Measurements from ENCODE around the gene SFT2D2. TPM values are rescaled to one million over a fixed set of nuclear protein-coding genes. Genes with fewer than 3 reads are reported as not detected.

Gene SFT2D2
- total and polyA plus RNA-seq, 4 donors: 5.9 to 70.3 (median 33.0) TPM

DNA sequence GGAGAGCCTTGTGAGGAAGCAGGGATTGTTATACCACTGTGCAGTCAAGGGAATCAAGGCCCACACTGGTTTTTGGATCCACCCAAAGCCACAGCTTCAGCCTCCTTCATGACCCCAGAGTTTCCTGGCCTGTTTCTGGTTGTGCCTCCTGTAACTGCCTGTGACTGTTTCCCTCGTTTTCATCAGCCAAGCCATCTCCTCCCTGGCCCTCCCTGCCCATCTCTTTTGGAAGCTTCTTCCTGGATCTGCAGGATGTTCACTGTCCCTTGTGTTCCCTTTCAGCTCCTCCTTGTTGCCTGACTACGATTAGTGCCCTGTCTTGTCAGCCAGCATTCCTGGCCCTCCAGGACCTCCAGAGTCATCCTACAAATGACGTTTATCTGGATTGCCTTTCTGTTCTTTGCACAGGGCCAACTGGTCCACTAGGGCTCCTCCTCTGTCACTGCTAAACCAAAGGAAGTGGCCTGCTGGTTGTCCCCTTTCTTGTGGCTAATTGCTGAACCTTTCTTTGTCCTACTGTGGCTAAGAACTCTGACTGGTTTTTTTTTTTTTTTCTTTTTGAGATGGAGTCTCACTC, 17.9 kb downstream of the SFT2D2 start:
- peak overlapping the region in 1 of 2 donors; percentile 66 for H3K27ac ChIP-seq (ENCODE audit: low read depth in 1 of 2, low read length in 1 of 2)
- peaks cover 0 to 2% (median 0%) of the 10 kb centered on the region in 4 donors for H3K9me3 ChIP-seq (ENCODE audit: control insufficient read depth in 4 of 4, insufficient read depth in 3 of 4, low read length in 3 of 4)
- 42 to 63% methylated on average over 3 of the region's 3 CpGs for WGBS, 2 donors
- peaks cover 11 to 26% (median 25%) of the 10 kb centered on the region in 4 donors for H3K36me3 ChIP-seq (ENCODE audit: control insufficient read depth in 4 of 4, insufficient read depth in 4 of 4, low read length in 4 of 4)
- H3K4me1 ChIP-seq (ENCODE audit: control insufficient read depth in 5 of 5, insufficient read depth in 5 of 5, low read length in 5 of 5): peaks cover 0 to 34% (median 18%) of the 10 kb centered on the region in 5 donors
- DNase-seq: no peak
- no peak for ATAC-seq (ENCODE audit: insufficient read depth, low FRiP score)
- H3K9ac ChIP-seq (ENCODE audit: insufficient read depth in 1 of 2, low read length in 2 of 2): no peak overlapping the region
- H3K4me3 ChIP-seq: no peak overlapping the region
- TF ChIP-seq, protein P1, sequence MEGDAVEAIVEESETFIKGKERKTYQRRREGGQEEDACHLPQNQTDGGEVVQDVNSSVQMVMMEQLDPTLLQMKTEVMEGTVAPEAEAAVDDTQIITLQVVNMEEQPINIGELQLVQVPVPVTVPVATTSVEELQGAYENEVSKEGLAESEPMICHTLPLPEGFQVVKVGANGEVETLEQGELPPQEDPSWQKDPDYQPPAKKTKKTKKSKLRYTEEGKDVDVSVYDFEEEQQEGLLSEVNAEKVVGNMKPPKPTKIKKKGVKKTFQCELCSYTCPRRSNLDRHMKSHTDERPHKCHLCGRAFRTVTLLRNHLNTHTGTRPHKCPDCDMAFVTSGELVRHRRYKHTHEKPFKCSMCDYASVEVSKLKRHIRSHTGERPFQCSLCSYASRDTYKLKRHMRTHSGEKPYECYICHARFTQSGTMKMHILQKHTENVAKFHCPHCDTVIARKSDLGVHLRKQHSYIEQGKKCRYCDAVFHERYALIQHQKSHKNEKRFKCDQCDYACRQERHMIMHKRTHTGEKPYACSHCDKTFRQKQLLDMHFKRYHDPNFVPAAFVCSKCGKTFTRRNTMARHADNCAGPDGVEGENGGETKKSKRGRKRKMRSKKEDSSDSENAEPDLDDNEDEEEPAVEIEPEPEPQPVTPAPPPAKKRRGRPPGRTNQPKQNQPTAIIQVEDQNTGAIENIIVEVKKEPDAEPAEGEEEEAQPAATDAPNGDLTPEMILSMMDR (IDR thresholded peaks at IDR 0.05; ENCODE audit: control extremely low read depth, extremely low read depth): no peak
- H3K27me3 ChIP-seq (ENCODE audit: control insufficient read depth in 3 of 3, insufficient read depth in 3 of 3, low read length in 2 of 3): no peaks in the 10 kb centered on the region

DNA sequence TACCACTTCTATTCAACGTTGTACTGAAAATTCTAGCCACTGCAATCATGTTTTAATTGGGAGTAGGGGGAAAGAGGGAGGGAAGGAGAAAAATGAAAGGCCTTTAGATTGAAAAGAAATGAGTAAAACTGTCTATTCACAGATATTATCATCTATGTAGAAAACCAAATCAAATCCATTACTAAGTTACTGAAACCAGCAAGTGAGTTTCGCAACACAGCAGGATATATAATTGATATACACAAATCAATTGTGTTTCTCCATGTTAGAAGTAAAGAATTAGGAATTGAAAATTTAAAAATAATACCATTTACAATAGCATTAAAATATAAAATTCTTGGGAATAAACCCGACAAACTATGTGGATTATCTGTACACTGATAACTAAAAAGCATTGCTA, 19.2 kb downstream of the SFT2D2 start:
- Histone ChIP-seq H3K4me3 (no peak overlapping the region), H3K27me3 (ENCODE audit: control insufficient read depth in 3 of 3, insufficient read depth in 3 of 3, low read length in 2 of 3) (no peaks in the 10 kb centered on the region), H3K9ac (ENCODE audit: insufficient read depth in 1 of 2, low read length in 2 of 2) (no peak overlapping the region), H3K4me1 (ENCODE audit: control insufficient read depth in 5 of 5, insufficient read depth in 5 of 5, low read length in 5 of 5) (peaks cover 0 to 34% (median 18%) of the 10 kb centered on the region in 5 donors), H3K27ac (ENCODE audit: low read depth in 1 of 2, low read length in 1 of 2) (no peak overlapping the region), H3K9me3 (ENCODE audit: control insufficient read depth in 4 of 4, insufficient read depth in 3 of 4, low read length in 3 of 4) (peaks cover 0 to 2% (median 0%) of the 10 kb centered on the region in 4 donors), H3K36me3 (ENCODE audit: control insufficient read depth in 4 of 4, insufficient read depth in 4 of 4, low read length in 4 of 4) (peaks cover 17 to 23% (median 22%) of the 10 kb centered on the region in 4 donors)
- DNase-seq (no peak), ATAC-seq (ENCODE audit: insufficient read depth, low FRiP score) (no peak)
- WGBS, 2 donors: 94 to 96% methylated on average over 3 of the region's 3 CpGs
- TF ChIP-seq, protein P1 (IDR thresholded peaks at IDR 0.05; ENCODE audit: control extremely low read depth, extremely low read depth): no peak

DNA sequence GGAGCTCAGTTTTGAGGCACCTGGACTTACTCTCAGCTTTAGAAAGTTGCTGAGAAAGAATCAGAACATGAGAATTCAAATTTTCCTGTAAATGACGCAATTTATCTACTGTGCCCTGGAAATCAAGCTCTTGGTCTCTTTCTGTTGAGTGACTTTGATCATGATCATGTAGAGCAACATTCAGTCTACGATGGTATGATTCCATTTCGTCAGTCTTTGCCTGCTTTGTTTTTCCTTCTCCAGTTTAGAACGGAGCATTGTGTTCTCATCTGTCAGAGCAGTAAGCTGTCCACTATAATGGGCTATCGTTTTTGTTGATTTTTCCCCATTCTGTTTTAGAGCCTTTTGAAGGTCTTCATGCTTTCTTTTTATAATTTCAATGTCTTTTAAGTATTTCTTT, 20.7 kb downstream of the SFT2D2 start:
- Histone ChIP-seq H3K9me3 (ENCODE audit: control insufficient read depth in 4 of 4, insufficient read depth in 3 of 4, low read length in 3 of 4) (peaks cover 0 to 2% (median 0%) of the 10 kb centered on the region in 4 donors), H3K4me1 (ENCODE audit: control insufficient read depth in 5 of 5, insufficient read depth in 5 of 5, low read length in 5 of 5) (peaks cover 0 to 34% (median 18%) of the 10 kb centered on the region in 5 donors), H3K36me3 (ENCODE audit: control insufficient read depth in 4 of 4, insufficient read depth in 4 of 4, low read length in 4 of 4) (peaks cover 18 to 25% (median 23%) of the 10 kb centered on the region in 4 donors), H3K4me3 (no peak overlapping the region), H3K9ac (ENCODE audit: insufficient read depth in 1 of 2, low read length in 2 of 2) (no peak overlapping the region), H3K27me3 (ENCODE audit: control insufficient read depth in 3 of 3, insufficient read depth in 3 of 3, low read length in 2 of 3) (no peaks in the 10 kb centered on the region), H3K27ac (ENCODE audit: low read depth in 1 of 2, low read length in 1 of 2) (no peak overlapping the region)
- 91 to 92% methylated on average over 5 of the region's 5 CpGs for WGBS, 2 donors
- no peak for DNase-seq
- TF ChIP-seq, protein P1 (IDR thresholded peaks at IDR 0.05; ENCODE audit: control extremely low read depth, extremely low read depth): no peak
- no peak for ATAC-seq (ENCODE audit: insufficient read depth, low FRiP score)
